ENCODE measurements around the gene AP3D1. TPM values are rescaled to one million over a fixed set of nuclear protein-coding genes. Genes with fewer than 3 reads are reported as not detected.
"Not testable (repeated sequence)": the region's sequence is repeated elsewhere in the genome, so short reads cannot be mapped to it uniquely, and the experiment has no call there.

Gene AP3D1
- total RNA-seq (2014; rRNA removed; shearing (Covaris generic)) (56.6 and 80.0 TPM in 2 replicates), total RNA-seq (2022) (95.0 and 99.8 TPM in 2 replicates), Bru-seq, nascent RNA (percentile 61 among the genes with signal in this experiment), BruChase-seq, experiment 1, labeled RNA remaining after a 6-hour chase (percentile 81 among the genes with signal in this experiment), BruChase-seq, experiment 2, labeled RNA remaining after a 2-hour chase (percentile 74 among the genes with signal in this experiment)
- long read RNA-seq, full-length matches to known transcripts = 12 of 45 reads
- long read RNA-seq, partial matches to known transcripts = 14 of 45 reads
- long read RNA-seq, other reads (novel, unspliced or antisense) = 19 of 45 reads

- Histone ChIP-seq H3K4me3 (ENCODE audit: low read depth, low read length, poor library complexity, severe bottlenecking) (peak within 1 kb of the TSS; percentile 90), H3K9me3 (ENCODE audit: low read length) (no peaks in the 10 kb centered on the region), H3K4me2 (ENCODE audit: low read length) (peak within 1 kb of the TSS; percentile 99), H4K20me1 (ENCODE audit: insufficient read depth, low read length) (peaks cover 10% of the 10 kb centered on the region; the same call in 1 of the 2 replicates), H3K36me3 (ENCODE audit: insufficient read depth, low read length) (peaks cover 4% of the 10 kb centered on the region; the same call in 1 of the 2 replicates), H3K4me1 (ENCODE audit: insufficient read depth, low read length, poor library complexity, severe bottlenecking) (peaks cover 27% of the 10 kb centered on the region), H3K27ac (ENCODE audit: low read depth, low read length, poor library complexity, severe bottlenecking) (peak within 1 kb of the TSS; percentile 1), H2AFZ (ENCODE audit: low read length) (peak within 1 kb of the TSS; percentile 49; the same call in 1 of the 2 replicates), H3K9me2 (ENCODE audit: insufficient read depth, low read length) (no peaks in the 10 kb centered on the region), H3K79me2 (ENCODE audit: insufficient read depth, low read depth, low read length) (peaks cover 45% of the 10 kb centered on the region)
- no peak for TF ChIP-seq EZH2phosphoT487 (IDR thresholded peaks at IDR 0.05; ENCODE audit: borderline replicate concordance, low read depth, low read length)
- TF ChIP-seq, protein P1, sequence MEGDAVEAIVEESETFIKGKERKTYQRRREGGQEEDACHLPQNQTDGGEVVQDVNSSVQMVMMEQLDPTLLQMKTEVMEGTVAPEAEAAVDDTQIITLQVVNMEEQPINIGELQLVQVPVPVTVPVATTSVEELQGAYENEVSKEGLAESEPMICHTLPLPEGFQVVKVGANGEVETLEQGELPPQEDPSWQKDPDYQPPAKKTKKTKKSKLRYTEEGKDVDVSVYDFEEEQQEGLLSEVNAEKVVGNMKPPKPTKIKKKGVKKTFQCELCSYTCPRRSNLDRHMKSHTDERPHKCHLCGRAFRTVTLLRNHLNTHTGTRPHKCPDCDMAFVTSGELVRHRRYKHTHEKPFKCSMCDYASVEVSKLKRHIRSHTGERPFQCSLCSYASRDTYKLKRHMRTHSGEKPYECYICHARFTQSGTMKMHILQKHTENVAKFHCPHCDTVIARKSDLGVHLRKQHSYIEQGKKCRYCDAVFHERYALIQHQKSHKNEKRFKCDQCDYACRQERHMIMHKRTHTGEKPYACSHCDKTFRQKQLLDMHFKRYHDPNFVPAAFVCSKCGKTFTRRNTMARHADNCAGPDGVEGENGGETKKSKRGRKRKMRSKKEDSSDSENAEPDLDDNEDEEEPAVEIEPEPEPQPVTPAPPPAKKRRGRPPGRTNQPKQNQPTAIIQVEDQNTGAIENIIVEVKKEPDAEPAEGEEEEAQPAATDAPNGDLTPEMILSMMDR (conservative IDR thresholded peaks at IDR 0.05; ENCODE audit: low read length) = no peak
- peak; percentile 100 for DNase-seq (ENCODE audit: low spot score)
- POLR2A ChIA-PET = interaction anchor here (0.7 to 1.0 kb wide), 3 partner anchors 9 to 113 kb away, joined by 3 read pairs; no protein-coding TSS in a partner anchor
- CTCF ChIA-PET (ENCODE audit: unreplicated experiment) = no interaction called here
- intact Hi-C loops (cut with micrococcal nuclease; ENCODE audit: unreplicated experiment) = loop anchor here (1.0 to 5.0 kb wide), 4 partner anchors 55 to 254 kb away; partner anchors contain the start of genes BTBD2, IZUMO4, MOB3A and PLEKHJ1
- BruUV-seq (replicated peaks) = no TSS peak
Observed at GRCh38 chr19:2151339-2152229, at the start of gene AP3D1. Gene AP3D1 (minus strand): TSS chr19:2151566. CDS start chr19:2151334, 232 bp downstream.

DNA sequence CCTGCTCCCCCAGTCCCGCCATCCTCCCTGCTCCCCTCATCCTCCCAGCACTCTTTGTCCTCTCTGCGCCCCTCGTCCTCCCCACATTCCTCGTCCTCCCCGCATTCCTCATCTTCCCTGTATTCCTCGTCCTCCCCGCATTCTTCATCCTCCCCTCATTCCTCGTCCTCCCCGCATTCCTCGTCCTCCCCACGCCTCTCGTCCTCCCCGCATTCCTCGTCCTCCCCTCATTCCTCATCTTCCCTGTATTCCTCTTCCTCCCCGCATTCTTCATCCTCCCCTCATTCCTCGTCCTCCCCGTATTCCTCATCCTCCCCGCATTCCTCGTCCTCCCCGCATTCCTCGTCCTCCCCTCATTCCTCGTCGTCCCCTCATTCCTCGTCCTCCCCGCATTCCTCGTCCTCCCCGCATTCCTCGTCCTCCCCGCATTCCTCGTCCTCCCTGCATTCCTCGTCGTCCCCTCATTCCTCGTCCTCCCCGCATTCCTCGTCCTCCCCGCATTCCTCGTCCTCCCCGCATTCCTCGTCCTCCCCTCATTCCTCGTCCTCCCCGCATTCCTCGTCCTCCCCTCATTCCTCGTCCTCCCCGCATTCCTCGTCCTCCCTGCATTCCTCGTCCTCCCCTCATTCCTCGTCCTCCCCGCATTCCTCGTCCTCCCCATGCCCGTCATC is 49.4 kb upstream of the AP3D1 start:
- H3K4me3 ChIP-seq (ENCODE audit: low read depth, low read length, poor library complexity, severe bottlenecking); intact Hi-C loops (cut with micrococcal nuclease; ENCODE audit: unreplicated experiment); H3K4me2 ChIP-seq (ENCODE audit: low read length); DNase-seq (ENCODE audit: low spot score); H3K9me2 ChIP-seq (ENCODE audit: insufficient read depth, low read length); BruUV-seq (replicated peaks); H3K79me2 ChIP-seq (ENCODE audit: insufficient read depth, low read depth, low read length); CTCF ChIA-PET (ENCODE audit: unreplicated experiment); H3K27ac ChIP-seq (ENCODE audit: low read depth, low read length, poor library complexity, severe bottlenecking); H4K20me1 ChIP-seq (ENCODE audit: insufficient read depth, low read length); H3K4me1 ChIP-seq (ENCODE audit: insufficient read depth, low read length, poor library complexity, severe bottlenecking); H3K9me3 ChIP-seq (ENCODE audit: low read length); H2AFZ ChIP-seq (ENCODE audit: low read length); POLR2A ChIA-PET: not testable (repeated sequence)
- H3K36me3 ChIP-seq (ENCODE audit: insufficient read depth, low read length) = peaks cover 40% of the 10 kb centered on the region

Measured in OCI-LY7 (cell line).